GM18951 (cell line): ENCODE measurements around the gene UPK3A.
"Not testable (repeated sequence)": the region's sequence is repeated elsewhere in the genome, so short reads cannot be mapped to it uniquely, and the experiment has no call there.

Experiments used
- POLR2A ChIP-seq: IDR thresholded peaks from 4 replicates; pipeline ENCODE4 v1.6.1; 2011; ENCODE audit warnings: mild to moderate bottlenecking; ENCODE audit not compliant: insufficient read length, insufficient read depth; ENCODE audit errors: extremely low read depth
- in situ Hi-C: fragments of 300-500 bp; cut with MboI; formaldehyde crosslinking; loops from one replicate; pipeline ENCODE4 v1.12.0; 2022; ENCODE audit warnings: low sequenced_read_pairs, mixed read lengths, inconsistent platforms; ENCODE audit not compliant: unreplicated experiment

The UPK3A gene

GRCh38 chr22:45324311-45324711 is 39.6 kb downstream of the UPK3A start:
- no peak for TF ChIP-seq POLR2A
- in situ Hi-C loops = no loop called here

GRCh38 chr22:45328261-45328660 is 43.5 kb downstream of the UPK3A start:
- in situ Hi-C loops = not testable (repeated sequence)

GRCh38 chr22:45328822-45329529 is 44.2 kb downstream of the UPK3A start:
- TF ChIP-seq POLR2A = no peak

GRCh38 chr22:45329530-45329936 is 44.8 kb downstream of the UPK3A start:
- in situ Hi-C loops = no loop called here

More at GRCh38 chr22:45328822-45329529, 44.2 kb downstream of the UPK3A start:
- in situ Hi-C loops = no loop called here

GRCh38 chr22:45330548-45330947 is 45.8 kb downstream of the UPK3A start:
- in situ Hi-C loops = no loop called here
- TF ChIP-seq POLR2A = no peak

More at GRCh38 chr22:45329530-45329936, 44.8 kb downstream of the UPK3A start:
- TF ChIP-seq POLR2A = no peak

- no peak for TF ChIP-seq POLR2A
- in situ Hi-C loops = no loop called here
Observed at GRCh38 chr22:45331486-45331885, 46.7 kb downstream of the UPK3A start.

- no peak for TF ChIP-seq POLR2A
- in situ Hi-C loops = no loop called here
Observed at GRCh38 chr22:45332001-45332400, 47.3 kb downstream of the UPK3A start.

- in situ Hi-C loops = no loop called here
- no peak for TF ChIP-seq POLR2A
Observed at GRCh38 chr22:45334068-45334467, 49.3 kb downstream of the UPK3A start.

- in situ Hi-C loops = no loop called here
- TF ChIP-seq POLR2A = no peak
Observed at GRCh38 chr22:45334528-45334927, 49.8 kb downstream of the UPK3A start.

GRCh38 chr22:45335021-45335818 is 50.5 kb downstream of the UPK3A start:
- no peak for TF ChIP-seq POLR2A
- in situ Hi-C loops = no loop called here

GRCh38 chr22:45335854-45336522 is 51.2 kb downstream of the UPK3A start:
- in situ Hi-C loops = no loop called here
- TF ChIP-seq POLR2A = no peak

GRCh38 chr22:45336971-45337431 is 52.3 kb downstream of the UPK3A start:
- in situ Hi-C loops = no loop called here
- TF ChIP-seq POLR2A = no peak

- no peak for TF ChIP-seq POLR2A
- in situ Hi-C loops = no loop called here
Observed at GRCh38 chr22:45337536-45337935, 52.8 kb downstream of the UPK3A start.
